HL-60/S4 treated with phorbol 12-myristate 13-acetate at 8.2 ng/mL for 4 days and 3 days (cell line): ENCODE data around the gene FLOT2.
"Not testable (repeated sequence)": the region's sequence is repeated elsewhere in the genome, so short reads cannot be mapped to it uniquely, and the experiment has no call there.

Source experiments
- in situ Hi-C: fragments of 300-500 bp; cut with MboI; formaldehyde crosslinking; loops from 2 replicates; pipeline ENCODE4 v1.15.0; 2022; ENCODE audit warnings: low sequenced_read_pairs

The FLOT2 gene, protein sequence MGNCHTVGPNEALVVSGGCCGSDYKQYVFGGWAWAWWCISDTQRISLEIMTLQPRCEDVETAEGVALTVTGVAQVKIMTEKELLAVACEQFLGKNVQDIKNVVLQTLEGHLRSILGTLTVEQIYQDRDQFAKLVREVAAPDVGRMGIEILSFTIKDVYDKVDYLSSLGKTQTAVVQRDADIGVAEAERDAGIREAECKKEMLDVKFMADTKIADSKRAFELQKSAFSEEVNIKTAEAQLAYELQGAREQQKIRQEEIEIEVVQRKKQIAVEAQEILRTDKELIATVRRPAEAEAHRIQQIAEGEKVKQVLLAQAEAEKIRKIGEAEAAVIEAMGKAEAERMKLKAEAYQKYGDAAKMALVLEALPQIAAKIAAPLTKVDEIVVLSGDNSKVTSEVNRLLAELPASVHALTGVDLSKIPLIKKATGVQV

DNA sequence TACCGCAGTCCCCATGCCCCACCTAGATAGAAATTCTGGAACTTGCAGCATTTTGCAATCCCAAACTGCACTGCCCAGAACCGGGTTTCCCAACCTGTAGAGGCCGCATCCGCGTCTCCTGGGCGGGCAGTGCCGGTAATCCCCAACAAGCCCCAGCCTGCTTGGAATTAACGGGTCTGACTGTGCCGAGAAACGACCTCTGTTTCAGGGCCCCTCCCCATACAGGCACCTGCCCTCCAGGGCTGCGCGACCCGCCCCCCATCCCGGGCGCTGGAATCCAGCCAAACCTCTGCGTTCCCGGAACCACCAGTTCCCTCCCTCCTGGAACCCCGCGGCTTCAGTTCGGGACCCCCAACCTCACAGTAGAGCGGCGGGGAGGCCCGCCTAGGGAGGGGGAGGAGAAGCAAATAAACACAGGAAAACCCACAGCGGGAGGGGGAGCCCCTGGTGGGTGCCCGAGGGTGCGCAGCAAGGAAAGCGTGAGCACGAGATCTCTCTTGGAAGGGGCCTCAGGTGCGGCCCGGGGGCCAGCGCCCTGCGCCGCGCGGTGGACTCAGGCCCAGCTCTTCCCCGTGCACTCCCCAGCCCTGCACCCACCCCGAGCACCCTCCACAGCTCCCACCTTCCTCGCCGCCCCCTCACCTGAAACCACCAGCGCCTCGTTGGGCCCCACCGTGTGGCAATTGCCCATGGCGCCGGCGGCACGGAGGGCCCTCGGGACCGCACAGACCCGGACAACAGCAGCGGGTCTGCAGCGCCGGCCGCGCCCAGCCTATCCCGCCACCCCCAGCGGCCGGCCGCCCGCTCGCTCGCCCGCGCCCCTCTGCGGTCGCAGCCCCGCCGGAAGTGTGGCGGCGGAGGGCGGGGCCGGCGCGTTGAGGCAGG is at the start of gene FLOT2:
Gene FLOT2, minus strand, starts transcription at position 850 of the 885 bp plus-strand sequence. Its CDS starts 159 bp downstream, at position 691.
- in situ Hi-C loops, result no loop called here

DNA sequence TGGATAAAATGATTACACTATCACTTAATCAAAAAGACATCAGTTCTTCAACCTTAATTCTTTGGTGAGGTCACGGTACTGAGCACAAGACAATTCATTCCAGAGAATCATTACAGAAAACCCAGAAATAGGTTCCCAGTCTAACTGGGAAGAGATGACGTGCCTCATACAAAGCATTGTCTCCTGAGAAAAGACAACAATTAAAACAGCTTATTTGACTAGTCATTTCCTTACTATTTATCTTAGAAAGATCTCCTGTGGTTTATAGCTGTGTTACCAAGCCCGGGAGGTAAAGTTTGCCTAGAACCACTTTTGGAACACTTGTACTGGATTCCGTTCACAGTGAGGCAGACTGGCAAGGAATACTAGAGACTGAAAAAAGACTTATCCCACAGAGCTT is 48.7 kb upstream of the FLOT2 start:
- in situ Hi-C loops, result no loop called here

DNA sequence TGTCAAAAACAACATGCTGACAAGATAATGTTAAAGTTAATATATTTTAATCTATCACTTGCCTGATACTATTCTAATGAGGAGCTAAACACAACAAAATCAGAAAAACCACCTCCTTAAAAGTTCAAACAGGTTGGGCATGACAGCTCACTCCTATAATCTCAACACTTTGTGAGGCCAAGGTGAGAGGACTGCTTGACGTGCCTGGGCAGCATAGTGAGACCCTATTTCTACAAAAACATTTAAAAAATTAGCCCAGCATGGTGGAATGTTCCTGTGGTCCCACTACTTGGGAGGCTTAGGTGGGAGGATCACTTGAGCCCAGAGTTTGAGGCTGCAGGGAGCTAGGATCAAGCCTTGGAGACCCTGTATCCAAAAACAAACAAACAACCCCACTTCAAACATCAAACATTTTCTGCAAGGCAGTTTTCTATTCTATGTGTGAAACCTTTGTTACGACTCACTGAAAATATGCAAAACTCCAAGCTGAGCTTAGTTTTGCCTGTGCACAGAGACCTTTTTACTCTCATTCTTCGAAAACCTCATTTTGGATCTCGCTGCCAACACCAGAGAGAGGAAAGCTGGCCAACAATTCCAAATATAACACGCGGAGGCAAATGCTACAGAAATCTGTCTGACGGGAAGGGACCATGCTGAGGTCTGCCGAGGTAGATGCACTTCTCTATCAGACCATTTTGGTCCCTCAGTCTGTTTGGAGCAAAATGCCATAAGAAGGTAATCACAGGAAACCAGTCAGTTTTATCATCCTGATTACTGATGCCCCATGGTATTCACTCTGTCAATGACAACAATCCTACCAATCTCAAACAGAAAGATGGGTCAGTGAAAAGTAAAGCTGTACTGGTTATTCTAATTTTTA is 47.6 kb upstream of the FLOT2 start:
- in situ Hi-C loops, result no loop called here

DNA sequence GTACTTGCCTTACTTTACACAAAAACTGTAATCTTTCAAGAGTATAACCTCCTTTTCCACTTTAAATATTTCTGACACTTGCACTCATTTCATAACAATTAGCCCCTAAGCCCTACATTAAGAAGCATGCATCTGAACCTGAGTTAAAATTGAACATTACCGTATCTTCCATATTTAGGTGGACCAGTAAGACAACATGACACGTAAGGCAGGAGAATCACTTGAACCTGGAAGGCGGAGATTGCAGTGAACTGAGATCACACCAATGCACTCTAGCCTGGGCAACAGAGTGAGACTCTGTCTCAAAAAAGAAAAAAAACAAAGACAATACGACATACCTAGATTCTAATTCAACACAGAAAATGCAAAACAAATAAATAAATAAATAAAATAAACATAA is 46.8 kb upstream of the FLOT2 start:
- in situ Hi-C loops, result no loop called here

DNA sequence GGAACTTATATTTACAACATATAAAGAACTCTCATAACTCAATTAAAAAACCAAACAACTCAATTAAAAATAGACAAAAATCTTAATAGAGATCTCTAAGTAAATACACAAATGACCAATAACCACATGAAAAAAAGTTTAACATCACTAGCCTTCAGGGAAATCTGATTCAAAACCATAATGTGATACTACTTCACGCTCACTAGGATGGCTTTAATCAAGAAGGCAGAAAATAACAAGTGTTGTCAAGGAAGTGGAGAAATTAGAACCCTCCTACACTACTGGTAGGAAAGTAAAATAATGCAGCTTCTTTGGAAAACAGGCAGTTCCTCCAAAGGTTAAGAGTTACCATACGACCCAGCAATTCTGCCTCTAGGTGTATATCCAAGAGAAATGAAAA is 45.4 kb upstream of the FLOT2 start:
- in situ Hi-C loops, result no loop called here

DNA sequence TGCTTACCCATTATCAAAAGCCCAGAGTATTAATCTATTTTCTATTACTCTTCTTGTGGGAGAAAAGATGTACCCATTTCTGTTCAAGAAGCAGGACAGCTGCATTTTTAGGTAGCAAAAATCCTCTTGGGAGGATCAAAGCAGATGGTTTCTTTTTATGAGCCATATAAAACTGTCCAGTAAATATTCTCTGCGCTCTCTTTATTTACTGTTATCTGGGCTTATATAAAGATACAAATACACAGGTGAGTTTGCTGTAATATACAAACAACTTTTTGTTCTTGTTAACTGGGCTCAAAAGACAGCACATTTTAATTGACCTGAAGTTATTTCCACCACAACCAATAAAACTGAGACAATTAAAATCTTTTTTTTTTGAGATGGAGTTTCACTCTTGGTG is 43.7 kb upstream of the FLOT2 start:
- in situ Hi-C loops, result no loop called here

DNA sequence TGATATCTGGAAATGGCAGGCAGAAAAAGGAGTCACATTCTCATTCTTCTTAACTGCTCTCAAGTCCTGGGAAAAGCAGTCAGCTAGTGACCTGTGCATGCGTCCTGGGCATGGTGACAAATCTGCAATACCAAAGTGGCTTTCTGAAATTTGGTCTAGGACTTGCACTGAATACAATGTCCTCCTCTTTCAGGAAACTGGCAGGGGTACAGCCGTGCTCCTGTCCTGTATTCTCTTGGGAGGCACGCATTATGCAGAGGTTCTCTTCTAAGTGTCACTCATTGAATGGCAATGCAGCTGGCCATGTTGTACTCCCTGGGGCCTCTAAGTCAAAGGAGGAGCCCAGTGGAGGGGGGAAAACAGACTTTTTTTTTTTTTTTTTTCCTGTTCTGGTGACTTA is 43.1 kb upstream of the FLOT2 start:
- in situ Hi-C loops, result no loop called here

DNA sequence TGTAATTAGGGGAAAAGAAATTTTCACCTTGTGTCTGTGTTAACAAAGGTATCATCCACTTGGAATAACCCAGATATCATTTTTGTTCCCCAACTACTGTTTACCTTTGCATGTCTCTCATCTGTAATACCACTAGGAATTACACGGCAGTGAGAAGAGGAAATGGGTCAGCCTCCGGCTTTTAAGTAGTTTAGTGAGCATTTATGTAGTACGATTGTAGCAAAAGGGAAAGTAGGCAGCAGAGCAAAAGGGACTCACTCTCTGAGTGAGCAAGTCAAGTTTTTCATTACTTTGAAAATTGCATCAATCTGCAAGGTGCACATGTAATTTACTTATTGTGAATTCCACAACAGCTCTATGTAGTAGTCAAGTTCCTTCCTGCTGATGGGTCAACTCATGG is 42.6 kb upstream of the FLOT2 start:
- in situ Hi-C loops, result no loop called here

DNA sequence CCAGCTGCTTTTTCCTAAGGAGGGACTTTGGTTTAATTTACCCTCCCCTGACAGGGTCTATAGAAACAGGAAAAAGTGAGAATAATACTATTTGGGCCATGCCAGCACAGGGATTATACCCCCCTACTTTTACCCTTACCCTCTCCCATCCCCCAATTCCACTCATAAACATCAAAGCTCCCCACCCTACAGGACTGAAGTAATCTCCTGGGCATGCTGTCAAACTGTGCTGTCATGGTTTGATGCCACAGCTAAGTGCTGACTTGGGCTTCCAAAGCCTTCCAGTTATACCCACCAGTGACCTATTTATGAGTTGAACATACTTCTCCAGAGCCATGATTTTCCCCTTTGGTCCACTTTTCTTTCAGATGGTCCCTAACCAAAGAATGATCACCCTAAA is 41.0 kb upstream of the FLOT2 start:
- in situ Hi-C loops, result no loop called here

DNA sequence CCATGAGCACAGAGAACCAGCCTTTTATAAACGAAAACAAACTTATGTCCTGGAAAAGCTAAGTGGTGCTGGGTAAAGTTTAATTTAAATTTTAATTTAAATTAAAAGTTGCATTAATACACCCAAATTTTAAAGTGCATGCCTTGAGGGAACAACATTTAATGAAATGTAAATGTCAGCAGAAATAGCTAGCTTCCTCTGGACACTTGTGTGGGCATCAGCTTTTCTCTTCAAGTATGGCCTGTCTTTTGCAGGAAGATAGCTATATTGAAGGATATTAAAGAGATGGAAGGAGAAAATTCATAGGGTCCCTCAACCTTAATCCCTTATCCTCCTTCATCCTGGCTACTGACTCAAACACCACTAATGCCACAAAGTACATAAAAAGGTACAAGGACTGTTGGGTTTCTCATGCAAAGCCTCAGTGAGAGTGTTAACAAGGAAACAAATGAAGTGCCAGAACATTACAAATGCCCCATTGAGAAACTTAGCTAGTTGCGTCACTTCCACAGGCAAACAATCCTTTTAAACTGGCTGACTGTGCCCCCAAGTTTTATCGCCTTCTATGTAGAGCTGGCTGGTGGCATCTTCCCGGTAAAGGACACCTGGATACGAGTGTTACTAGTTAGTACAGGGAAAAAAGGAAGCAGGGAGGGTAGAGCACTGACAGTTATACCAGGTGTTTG is 39.7 kb upstream of the FLOT2 start:
- in situ Hi-C loops, result no loop called here

DNA sequence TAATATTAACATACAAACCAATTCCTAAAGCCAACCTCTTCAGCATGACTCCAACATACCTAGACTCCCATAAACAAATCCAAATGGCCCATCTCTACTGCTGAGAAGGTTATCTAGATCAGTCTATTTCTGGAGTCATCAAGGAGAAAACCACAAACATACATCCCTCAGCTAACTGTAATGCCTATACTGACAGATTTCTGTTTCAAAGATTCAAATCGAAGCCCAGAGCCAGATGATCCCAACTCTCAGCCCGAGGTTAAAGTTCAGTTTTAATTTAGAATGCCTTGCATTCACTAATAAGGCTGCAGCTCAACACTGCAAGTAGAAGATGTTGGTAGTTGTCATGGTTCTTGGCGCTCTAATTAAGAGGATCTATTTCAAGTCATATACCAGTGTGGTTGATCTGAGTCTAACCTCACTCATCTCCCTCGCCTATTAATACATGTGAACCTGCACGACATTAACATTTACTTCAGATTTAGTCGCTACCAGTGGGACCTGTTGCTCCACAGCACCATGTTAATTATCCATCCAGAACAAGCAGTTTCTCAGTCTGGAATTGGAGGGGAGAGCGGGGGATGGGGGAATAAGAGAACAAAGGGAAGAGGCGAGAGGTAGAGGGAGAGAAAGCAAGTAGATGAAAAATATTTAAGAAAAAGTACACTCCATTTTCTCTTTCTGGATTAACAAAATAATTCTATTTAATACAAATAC is 38.4 kb upstream of the FLOT2 start:
- in situ Hi-C loops, result no loop called here

DNA sequence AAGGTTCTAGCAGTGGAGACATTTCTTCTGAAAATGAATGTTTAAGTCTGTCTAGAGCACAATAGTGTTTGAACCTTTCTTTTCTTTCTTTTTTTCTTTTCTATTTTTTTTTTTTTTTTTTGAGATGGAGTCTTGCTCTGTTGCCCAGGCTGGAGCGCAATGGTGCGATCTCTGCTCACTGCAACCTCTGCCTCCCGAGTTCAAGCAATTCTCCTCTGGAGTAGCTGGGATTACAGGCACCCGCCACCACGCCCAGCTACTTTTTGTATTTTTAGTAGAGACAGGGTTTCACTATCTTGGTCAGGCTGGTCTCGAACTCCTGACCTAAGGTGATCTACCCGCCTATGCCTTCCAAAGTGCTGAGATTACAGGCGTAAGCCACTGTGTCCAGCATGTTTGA is 37.0 kb upstream of the FLOT2 start:
- in situ Hi-C loops, result not testable (repeated sequence)

DNA sequence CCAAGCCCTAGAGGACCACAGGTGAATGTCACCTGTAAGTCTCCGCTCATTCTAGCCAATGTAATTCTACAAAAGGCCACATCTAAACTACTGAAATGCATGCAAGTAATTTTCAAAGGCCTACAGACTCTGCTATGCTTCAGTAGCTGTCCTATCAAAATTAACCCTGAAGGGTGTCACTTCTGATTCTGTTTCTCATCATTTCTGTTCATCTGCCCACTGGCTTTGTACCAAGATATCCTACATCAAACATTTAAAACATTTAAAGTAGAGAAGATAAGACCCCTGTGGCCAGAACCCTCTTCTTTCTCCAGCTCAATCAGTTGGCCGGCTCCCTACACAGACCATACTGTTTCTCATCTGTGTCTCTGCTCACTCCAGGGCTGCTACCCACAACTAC is 32.3 kb upstream of the FLOT2 start:
- in situ Hi-C loops, result no loop called here

DNA sequence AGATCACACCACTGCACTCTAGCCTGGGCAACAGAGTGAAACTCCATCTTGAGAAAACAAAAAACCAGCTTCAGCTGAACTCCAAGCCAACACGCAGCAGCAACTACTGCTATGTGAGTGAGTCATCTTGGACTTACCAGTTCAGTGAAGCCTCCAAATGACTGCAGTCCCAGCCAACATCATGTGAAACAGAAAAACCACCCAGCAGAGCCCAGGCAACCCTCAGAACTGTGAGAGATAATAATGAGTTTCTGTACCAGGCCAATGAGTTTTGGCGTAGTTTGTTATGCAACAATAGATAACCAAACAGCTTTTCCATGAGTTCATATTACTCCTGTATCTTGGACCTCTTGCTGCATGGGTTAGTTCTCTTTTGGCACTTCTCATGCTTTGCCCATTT is 30.5 kb upstream of the FLOT2 start:
- in situ Hi-C loops, result no loop called here

DNA sequence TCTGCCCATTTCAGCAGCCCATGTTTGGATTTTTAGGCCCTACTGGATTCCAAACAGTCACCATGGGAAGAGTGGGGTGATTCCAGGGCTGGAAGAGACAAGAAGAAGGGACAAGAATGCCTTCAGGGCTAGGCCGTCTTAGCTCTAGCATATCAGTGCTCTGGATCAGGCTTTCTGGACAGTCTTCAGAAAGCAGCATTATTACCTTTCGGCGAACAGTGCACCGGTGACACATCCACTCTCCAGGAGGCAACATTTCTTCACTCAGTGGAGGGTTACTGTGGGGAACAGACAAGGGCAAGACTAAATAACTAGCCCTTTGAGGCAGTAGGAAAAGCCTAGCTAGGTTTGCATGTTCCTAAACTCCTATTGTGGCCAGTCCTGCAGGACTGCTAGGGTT is 29.3 kb upstream of the FLOT2 start:
- in situ Hi-C loops, result no loop called here

DNA sequence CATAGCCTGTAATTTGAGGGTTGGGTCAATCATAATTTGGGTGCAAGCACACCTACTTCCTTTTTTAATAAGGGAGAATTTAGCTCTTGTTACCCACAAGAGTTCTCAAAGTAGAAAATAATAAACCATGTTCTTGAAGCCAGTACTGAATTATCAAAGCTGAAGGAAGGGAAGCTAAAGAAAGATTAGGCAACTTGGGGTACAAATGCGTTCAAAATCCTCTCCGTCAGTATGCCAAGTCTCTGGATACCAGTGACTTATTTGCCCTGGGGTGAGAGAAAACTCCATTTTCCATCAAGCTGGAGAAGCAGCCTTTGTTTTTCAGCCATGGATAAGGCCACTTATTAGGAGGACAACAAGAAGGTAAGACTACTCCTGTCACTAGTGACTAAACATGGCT is 28.8 kb upstream of the FLOT2 start:
- in situ Hi-C loops, result no loop called here

DNA sequence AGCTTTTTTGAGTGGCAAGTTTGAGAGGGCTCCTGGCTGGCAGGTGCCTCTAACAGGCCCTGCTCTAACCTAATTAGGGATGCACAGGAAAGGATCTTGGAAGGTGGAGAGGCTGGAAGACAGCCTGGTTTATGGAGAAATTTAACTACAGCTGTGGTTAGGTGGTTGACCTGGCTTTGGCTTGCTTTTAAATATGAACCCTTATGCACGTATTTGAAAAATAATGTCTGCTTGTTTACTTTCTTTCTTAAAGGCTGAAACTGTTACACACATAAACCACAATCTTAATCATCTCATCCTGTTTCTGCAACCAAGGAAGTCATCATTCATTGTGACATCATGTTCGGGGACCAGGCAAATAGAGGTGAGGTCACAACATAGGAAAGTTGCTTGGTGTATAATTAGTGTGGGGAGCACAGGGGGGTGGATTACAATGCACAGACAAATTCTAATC is 28.4 kb upstream of the FLOT2 start:
- in situ Hi-C loops, result no loop called here

DNA sequence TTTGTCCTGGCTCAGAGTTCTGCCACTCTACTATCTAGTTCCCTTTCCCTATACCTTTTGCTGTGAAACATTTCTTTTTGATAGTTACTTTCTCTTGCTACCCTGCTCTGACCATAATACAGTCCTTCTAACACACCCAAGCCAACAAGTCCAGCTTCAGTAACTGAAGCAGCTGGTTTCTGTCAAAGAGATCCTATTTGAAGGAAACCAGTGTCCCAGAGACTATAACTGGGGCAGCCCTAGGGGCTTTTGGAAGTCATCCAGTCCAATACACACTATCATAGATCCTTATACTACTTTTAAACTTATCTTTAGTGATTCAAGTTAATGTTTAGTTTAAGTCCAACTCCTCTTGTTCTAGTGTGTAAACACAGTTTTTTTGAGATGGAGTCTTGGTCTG is 22.7 kb upstream of the FLOT2 start:
- in situ Hi-C loops, result no loop called here

DNA sequence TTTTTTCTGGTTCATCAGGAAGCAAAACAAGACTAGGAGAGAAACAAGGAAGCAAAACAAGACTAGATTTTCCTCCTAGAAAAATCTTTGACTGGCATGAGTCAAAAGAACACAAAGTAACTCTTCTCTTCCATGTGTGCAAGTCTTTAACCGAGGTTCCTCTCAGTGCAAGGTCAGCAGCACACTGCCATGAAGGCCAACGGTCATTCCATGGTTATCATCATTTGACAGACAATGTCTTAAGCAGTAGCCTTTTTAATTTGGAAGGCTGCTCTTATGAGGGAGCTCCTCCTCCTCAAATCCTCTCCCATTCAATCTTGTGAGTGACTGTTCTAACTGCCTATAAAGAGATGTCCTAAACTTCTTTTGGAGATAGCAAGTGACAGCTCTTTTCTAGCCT is 20.8 kb upstream of the FLOT2 start:
- in situ Hi-C loops, result no loop called here

DNA sequence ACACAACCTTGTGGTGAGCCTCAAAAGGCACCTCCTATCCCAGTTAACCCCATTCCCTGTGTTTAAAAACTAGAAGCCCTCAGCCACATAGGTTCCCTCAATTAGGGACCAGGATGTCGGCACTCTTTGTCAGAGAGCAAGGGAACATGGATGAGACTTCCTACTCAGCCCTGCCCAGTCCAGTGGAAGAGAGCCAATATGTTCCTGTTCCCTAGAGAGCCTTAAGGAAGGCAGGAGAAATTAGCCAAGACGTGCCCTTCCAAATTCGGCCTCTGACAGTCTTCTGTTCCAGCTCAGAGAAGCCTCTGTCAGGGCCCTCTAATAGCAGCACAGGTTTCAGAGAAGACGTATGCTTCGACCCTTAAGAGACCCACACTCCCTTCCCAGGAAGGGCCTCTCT is 19.9 kb upstream of the FLOT2 start:
- in situ Hi-C loops, result no loop called here
